HepG2 (cell line): ENCODE measurements around the gene NFX1. TPM values are rescaled to one million over a fixed set of nuclear protein-coding genes. Genes with fewer than 3 reads are reported as not detected.

Source experiments
- ATAC-seq: fragments of 200-7000 bp; cut with Tn5 transposase; 3 replicates; pipeline ENCODE4 v1.9.1; 2020; ENCODE audit warnings: mild to moderate bottlenecking, moderate library complexity
- BruUV-seq: library from RNA; stranded (reverse); fragments of 400-500 nt; replicated peaks from 2 replicates; lab custom pipeline; 2021; lab: Mats Ljungman, UMichigan
- CTCF ChIA-PET: fragments of 300-600 bp; formaldehyde crosslinking; extraction: SDS; loops from one replicate; lab custom pipeline; 2021; ENCODE audit warnings: low total read pairs, inconsistent platforms, low intra/inter-chr PET ratio; lab: Yijun Ruan, JAX
- POLR2A ChIA-PET: fragments of 350-600 bp; sonication (Branson Sonifier 250); formaldehyde crosslinking; loops from one replicate; lab custom pipeline; 2020; ENCODE audit warnings: antibody characterized with exemption, inconsistent platforms; lab: Yijun Ruan, JAX
- DNase-seq: peaks from one replicate; pipeline ENCODE4 v3.0.0-alpha.2; 2015; ENCODE audit warnings: low spot score
- FAIRE-seq: peaks from 3 replicates; lab custom pipeline; 2011; peaks lifted over from hg19 to GRCh38; lab: Jason Lieb, UNC
- H2AFZ ChIP-seq: one replicate; pipeline ENCODE4 v1.6.1; 2011; ENCODE audit warnings: low read length, inconsistent platforms
- H3K27ac ChIP-seq: fragments of 300-600 bp; 3 replicates; pipeline ENCODE4 v1.8.0; 2011; ENCODE audit warnings: mixed run types, mild to moderate bottlenecking, mixed read lengths, low read length, inconsistent platforms; ENCODE audit not compliant: insufficient read depth; ENCODE audit errors: extremely low read length
- H3K27me3 ChIP-seq, 2 experiments: fragments of 200-600 bp in 1 of 2; 2 replicates in 1 of 2; 3 replicates in 1 of 2; pipeline versions ENCODE4 v1.6.0 to v1.8.0; 2011; ENCODE audit warnings: low read length in 2 of 2, mild to moderate bottlenecking in 2 of 2, moderate library complexity in 2 of 2, inconsistent platforms in 1 of 2; ENCODE audit not compliant: insufficient read depth in 2 of 2, control insufficient read depth in 1 of 2
- H3K36me3 ChIP-seq, 2 experiments: fragments of 200-600 bp in 1 of 2; replicated peaks in 1 of 2; 2 replicates in 1 of 2; 3 replicates in 1 of 2; pipeline versions ENCODE4 v1.5.1 to v1.8.0; 2011; ENCODE audit warnings: low read length in 2 of 2, inconsistent platforms in 1 of 2; ENCODE audit not compliant: insufficient read depth in 2 of 2, control insufficient read depth in 1 of 2
- H3K4me1 ChIP-seq: 2 replicates; pipeline ENCODE4 v1.5.1; 2012; ENCODE audit warnings: low read length, inconsistent platforms; ENCODE audit not compliant: insufficient read depth
- H3K4me2 ChIP-seq: 2 replicates; pipeline ENCODE4 v1.6.0; 2011; ENCODE audit warnings: low read depth, low read length, inconsistent platforms
- H3K4me3 ChIP-seq, 3 experiments: fragments of 200-600 bp in 1 of 3; sonication (generic), shearing (Covaris generic) in 1 of 3; replicated peaks in 1 of 3; 2 replicates each; pipeline ENCODE4 v1.5.1; 2011 to 2016; ENCODE audit warnings: low read length in 3 of 3, inconsistent platforms in 2 of 3, low read depth in 2 of 3, mild to moderate bottlenecking in 2 of 3, control low read depth in 1 of 3, mixed read lengths in 1 of 3; ENCODE audit not compliant: insufficient read depth in 1 of 3
- H3K79me2 ChIP-seq: one replicate; pipeline ENCODE4 v1.6.1; 2011; ENCODE audit warnings: low read length, inconsistent platforms; ENCODE audit not compliant: insufficient read depth
- H3K9ac ChIP-seq: 2 replicates; pipeline ENCODE4 v1.6.0; 2011; ENCODE audit warnings: mild to moderate bottlenecking, low read depth, low read length, inconsistent platforms; ENCODE audit not compliant: insufficient read depth
- H3K9me3 ChIP-seq: 2 replicates; pipeline ENCODE4 v1.5.1; 2012; ENCODE audit warnings: mild to moderate bottlenecking, low read length
- H4K20me1 ChIP-seq: 2 replicates; pipeline ENCODE4 v1.6.0; 2011; ENCODE audit warnings: inconsistent platforms, mild to moderate bottlenecking, low read length, moderate library complexity; ENCODE audit not compliant: insufficient read depth
- ATF7 ChIP-seq, 2 experiments: fragments of 450-650 bp in 1 of 2; sonication (generic) in 1 of 2; formaldehyde crosslinking in 1 of 2; IDR thresholded peaks; 2 replicates each; pipeline versions ENCODE4 v1.4.0 to v1.6.1; 2016 to 2020; ENCODE audit warnings: antibody characterized with exemption in 1 of 2, mild to moderate bottlenecking in 1 of 2, missing genetic modification reagents in 1 of 2
- GATAD2A ChIP-seq: IDR thresholded peaks from 2 replicates; pipeline ENCODE4 v1.6.1; 2016
- JDP2 ChIP-seq: sonication (generic); formaldehyde crosslinking; IDR thresholded peaks from 2 replicates; pipeline ENCODE4 v1.8.1; 2022; ENCODE audit warnings: missing genetic modification reagents, borderline replicate concordance
- MAFF ChIP-seq: IDR thresholded peaks from 2 replicates; pipeline ENCODE4 v1.6.1; 2011; ENCODE audit warnings: low read depth, low read length, improper control_type of control experiment
- PRPF4 ChIP-seq: fragments of 200-400 bp; formaldehyde crosslinking; IDR thresholded peaks from 2 replicates; pipeline ENCODE4 v1.6.1; 2016; ENCODE audit warnings: low read length, low read depth; ENCODE audit not compliant: poor library complexity, severe bottlenecking
- ZMYM3 ChIP-seq: sonication (generic); formaldehyde crosslinking; IDR thresholded peaks from 2 replicates; pipeline ENCODE4 v1.5.1; 2020; ENCODE audit warnings: mild to moderate bottlenecking, missing genetic modification reagents
- ZNF44 ChIP-seq: sonication (generic); formaldehyde crosslinking; IDR thresholded peaks from 2 replicates; pipeline ENCODE4 v1.5.1; 2020; ENCODE audit warnings: mild to moderate bottlenecking, missing genetic modification reagents
- ZNF644 ChIP-seq: IDR thresholded peaks from 2 replicates; pipeline ENCODE4 v1.6.1; 2016; ENCODE audit warnings: low read depth
- WGBS: methylation state at CpG from one replicate; pipeline ENCODE4 v1.1.6; 2017; ENCODE audit warnings: low lambda C conversion rate; 5-methylcytosine and 5-hydroxymethylcytosine counted together
- in situ Hi-C: cut with HindIII; loops from 2 replicates; pipeline ENCODE4 v1.10.0; 2017; ENCODE audit warnings: low pct_unique_long_range_greater_than_20kb; ENCODE audit not compliant: extremely low pct_ligation_motif_present
- intact Hi-C: fragments of 100-400 bp; cut with micrococcal nuclease; formaldehyde crosslinking; loops from one replicate; pipeline ENCODE4 v1.10.0; 2022; ENCODE audit not compliant: unreplicated experiment
- polyA plus RNA-seq, 8 experiments: library from polyadenylated mRNA; depleted of rRNA in 3 of 8; stranded (reverse) in 7 of 8; unstranded in 1 of 8; fragments of >200 nt; fragmentation: Illumina TruSeq in 4 of 8; extraction: Trizol in 4 of 8; gene quantifications; 2 replicates each; pipeline versions ENCODE4 v1.2.1 to v1.2.3, GENCODE V29; 2011 to 2016; ENCODE audit warnings: low read depth in 4 of 8, missing spikeins in 1 of 8, mixed read lengths in 1 of 8; ENCODE audit not compliant: insufficient read depth in 1 of 8
- total RNA-seq, 5 experiments: library from RNA; depleted of rRNA; stranded (reverse); fragments of >200 nt; fragmentation: Illumina TruSeq; extraction: Trizol; gene quantifications; 2 replicates each; pipeline ENCODE4 v1.2.3, GENCODE V29; 2016; ENCODE audit warnings: low read depth in 1 of 5
- TF ChIP-seq, protein P1 (sequence below): sonication (generic); formaldehyde crosslinking; conservative IDR thresholded peaks from 2 replicates; pipeline ENCODE4 v1.5.0; 2020; ENCODE audit warnings: missing genetic modification reagents
- TF ChIP-seq, protein P2 (sequence below): sonication (generic); formaldehyde crosslinking; IDR thresholded peaks from 2 replicates; pipeline ENCODE4 v1.8.0; 2022; ENCODE audit warnings: mild to moderate bottlenecking, missing genetic modification reagents

The NFX1 gene
- total and polyA plus RNA-seq, 2 of the 13 experiments (the other 11 are each of a cell fraction or from before 2014, with no cell fraction given) = 23.9 to 27.5 TPM

DNA sequence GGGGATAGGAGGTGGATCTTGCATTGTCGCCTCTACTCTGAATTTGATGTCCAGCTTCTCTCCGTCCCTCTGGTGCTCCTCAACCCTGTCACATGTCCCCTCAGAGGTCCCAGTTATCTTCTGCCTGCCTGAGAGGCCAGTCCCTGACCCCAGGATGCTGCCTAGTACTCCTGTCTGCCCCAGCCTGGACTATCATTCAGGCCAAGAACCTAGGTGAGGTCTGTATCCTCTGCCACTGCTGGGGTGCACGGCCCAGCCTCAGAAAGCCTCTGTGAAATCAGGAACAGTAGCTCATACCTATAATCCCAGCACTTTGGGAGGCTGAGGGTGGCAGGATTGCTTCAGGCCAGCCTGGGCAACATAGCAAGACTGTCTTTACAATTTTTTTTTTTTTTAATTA, 41.7 kb upstream of the NFX1 start:
- ChIA-PET CTCF (no interaction called here), POLR2A (no interaction called here)
- BruUV-seq = no TSS peak
- no peaks in the 10 kb centered on the region for H3K9me3 ChIP-seq
- WGBS = 95% methylated on average over 3 of the region's 3 CpGs
- no peak overlapping the region for H2AFZ ChIP-seq
- intact Hi-C loops (no loop called here), in situ Hi-C loops (no loop called here)
- no peak for TF ChIP-seq MAFF
- TF ChIP-seq JDP2 (CRISPR knock-in tag) = no peak
- TF ChIP-seq ZNF644 (CRISPR knock-in tag) = no peak
- no peak for TF ChIP-seq GATAD2A (CRISPR knock-in tag)
- TF ChIP-seq, protein P1, sequence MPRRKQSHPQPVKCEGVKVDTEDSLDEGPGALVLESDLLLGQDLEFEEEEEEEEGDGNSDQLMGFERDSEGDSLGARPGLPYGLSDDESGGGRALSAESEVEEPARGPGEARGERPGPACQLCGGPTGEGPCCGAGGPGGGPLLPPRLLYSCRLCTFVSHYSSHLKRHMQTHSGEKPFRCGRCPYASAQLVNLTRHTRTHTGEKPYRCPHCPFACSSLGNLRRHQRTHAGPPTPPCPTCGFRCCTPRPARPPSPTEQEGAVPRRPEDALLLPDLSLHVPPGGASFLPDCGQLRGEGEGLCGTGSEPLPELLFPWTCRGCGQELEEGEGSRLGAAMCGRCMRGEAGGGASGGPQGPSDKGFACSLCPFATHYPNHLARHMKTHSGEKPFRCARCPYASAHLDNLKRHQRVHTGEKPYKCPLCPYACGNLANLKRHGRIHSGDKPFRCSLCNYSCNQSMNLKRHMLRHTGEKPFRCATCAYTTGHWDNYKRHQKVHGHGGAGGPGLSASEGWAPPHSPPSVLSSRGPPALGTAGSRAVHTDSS = no peak
- TF ChIP-seq, protein P2, sequence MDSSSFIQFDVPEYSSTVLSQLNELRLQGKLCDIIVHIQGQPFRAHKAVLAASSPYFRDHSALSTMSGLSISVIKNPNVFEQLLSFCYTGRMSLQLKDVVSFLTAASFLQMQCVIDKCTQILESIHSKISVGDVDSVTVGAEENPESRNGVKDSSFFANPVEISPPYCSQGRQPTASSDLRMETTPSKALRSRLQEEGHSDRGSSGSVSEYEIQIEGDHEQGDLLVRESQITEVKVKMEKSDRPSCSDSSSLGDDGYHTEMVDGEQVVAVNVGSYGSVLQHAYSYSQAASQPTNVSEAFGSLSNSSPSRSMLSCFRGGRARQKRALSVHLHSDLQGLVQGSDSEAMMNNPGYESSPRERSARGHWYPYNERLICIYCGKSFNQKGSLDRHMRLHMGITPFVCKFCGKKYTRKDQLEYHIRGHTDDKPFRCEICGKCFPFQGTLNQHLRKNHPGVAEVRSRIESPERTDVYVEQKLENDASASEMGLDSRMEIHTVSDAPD (CRISPR knock-in tag) = no peak
- no peak for TF ChIP-seq ZMYM3 (CRISPR knock-in tag)
- no peak for TF ChIP-seq PRPF4
- TF ChIP-seq ZNF44 (CRISPR knock-in tag) = no peak
- TF ChIP-seq ATF7 (IDR thresholded peaks at IDR 0.05) = no peak
- TF ChIP-seq ATF7 (CRISPR knock-in tag; IDR thresholded peaks at IDR 0.05) = no peak
- no peaks in the 10 kb centered on the region for H3K79me2 ChIP-seq
- DNase-seq = no peak
- no peak overlapping the region for H3K9ac ChIP-seq
- no peak overlapping the region for H3K27ac ChIP-seq
- no peak for ATAC-seq
- H3K4me3 ChIP-seq = no peak overlapping the region
- FAIRE-seq = no peak
- H3K36me3 ChIP-seq = peaks cover 5 to 17% of the 10 kb centered on the region in 2 experiments; a peak in 3 of 5 replicates
- H4K20me1 ChIP-seq = no peaks in the 10 kb centered on the region
- peaks cover 9% of the 10 kb centered on the region for H3K4me1 ChIP-seq
- no peaks in the 10 kb centered on the region for H3K27me3 ChIP-seq
- no peak overlapping the region for H3K4me2 ChIP-seq
